ENCODE results near the gene PTGES3.
A peak's percentile ranks its signal among the peaks of the same experiment; 100 is the strongest.
"Not testable (repeated sequence)": the region's sequence is repeated elsewhere in the genome, so short reads cannot be mapped to it uniquely, and the experiment has no call there.

PTGES3 gene

GRCh38 chr12:56688129-56688845, at the start of gene PTGES3:
PTGES3 (minus strand) TSS chr12:56688284; CDS start chr12:56687999, 285 bp downstream.
- DNase-seq, result peak; percentile 91

GRCh38 chr12:56728139-56728861, 40.2 kb upstream of the PTGES3 start:
- DNase-seq, result no peak

GRCh38 chr12:56726196-56726675, 38.2 kb upstream of the PTGES3 start:
- DNase-seq, result not testable (repeated sequence)

- no peak for DNase-seq
These were observed 37.6 kb upstream of the PTGES3 start for GRCh38 chr12:56725723-56726102.

GRCh38 chr12:56724972-56725722, 37.1 kb upstream of the PTGES3 start, which contains the start of gene NACA:
NACA (minus strand) TSS chr12:56725299; CDS start chr12:56724521, 778 bp downstream.
- DNase-seq, result peak; percentile 96

- DNase-seq, result no peak
These were observed 36.6 kb upstream of the PTGES3 start for GRCh38 chr12:56724701-56724971.

GRCh38 chr12:56723889-56724700, 36.0 kb upstream of the PTGES3 start:
- no peak for DNase-seq

GRCh38 chr12:56723352-56723751, 35.3 kb upstream of the PTGES3 start:
- no peak for DNase-seq

GRCh38 chr12:56722832-56723231, 34.7 kb upstream of the PTGES3 start:
- no peak for DNase-seq

- DNase-seq, result no peak
These were observed 33.6 kb upstream of the PTGES3 start for GRCh38 chr12:56721721-56722120.

GRCh38 chr12:56721216-56721615, 33.1 kb upstream of the PTGES3 start:
- no peak for DNase-seq

GRCh38 chr12:56720731-56721151, 32.7 kb upstream of the PTGES3 start:
- DNase-seq, result no peak

- no peak for DNase-seq
These were observed 31.0 kb upstream of the PTGES3 start for GRCh38 chr12:56719056-56719455.

- DNase-seq, result no peak
These were observed 30.6 kb upstream of the PTGES3 start for GRCh38 chr12:56718636-56719035.

GRCh38 chr12:56718149-56718548, 30.1 kb upstream of the PTGES3 start:
- DNase-seq, result no peak

GRCh38 chr12:56716933-56717880, 29.1 kb upstream of the PTGES3 start:
- no peak for DNase-seq

GRCh38 chr12:56716458-56716857, 28.4 kb upstream of the PTGES3 start:
- no peak for DNase-seq

- no peak for DNase-seq
These were observed 27.7 kb upstream of the PTGES3 start for GRCh38 chr12:56715798-56716197.

GRCh38 chr12:56714431-56714929, 26.4 kb upstream of the PTGES3 start:
- no peak for DNase-seq

- DNase-seq, result no peak
These were observed 25.3 kb upstream of the PTGES3 start for GRCh38 chr12:56713345-56713744.

GRCh38 chr12:56709759-56710376, 21.8 kb upstream of the PTGES3 start:
- no peak for DNase-seq

Measured in NCI-H2029 treated with DMSO at 0.1 percent for 48 hours (cell line).